Stimulated activated CD8-positive, alpha-beta memory T cell treated with anti-CD3 and anti-CD28 coated beads, Interleukin-12 subunit alpha, Interleukin-12 subunit beta, amount 100 ng/mL, for 24 hours (primary cell): ENCODE measurements around the gene IL6ST.
"Not testable (repeated sequence)": the region's sequence is repeated elsewhere in the genome, so short reads cannot be mapped to it uniquely, and the experiment has no call there.

Experiments
- DNase-seq: peaks from one replicate; pipeline ENCODE4 v3.0.0-alpha.2; 2020; ENCODE audit errors: extremely low read depth

Gene IL6ST

DNA sequence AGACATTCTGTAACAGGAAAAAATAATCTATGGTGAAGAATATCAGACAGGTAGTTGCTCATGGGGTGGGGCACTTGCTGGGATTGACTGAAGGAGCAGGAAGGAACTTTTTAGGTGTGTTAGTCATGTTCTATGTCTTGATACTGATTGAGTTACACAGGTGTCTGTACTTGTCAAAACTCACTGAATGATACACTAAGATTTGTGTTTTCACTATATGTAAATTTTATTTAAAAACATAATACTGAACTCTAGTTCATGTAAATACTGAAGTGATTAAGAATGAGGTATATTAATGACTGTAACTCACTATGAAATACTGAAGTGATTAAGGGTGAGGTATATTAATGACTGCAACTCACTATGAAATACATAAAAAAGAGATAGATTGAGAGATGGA is 28.5 kb downstream of the IL6ST start:
- DNase-seq: no peak

DNA sequence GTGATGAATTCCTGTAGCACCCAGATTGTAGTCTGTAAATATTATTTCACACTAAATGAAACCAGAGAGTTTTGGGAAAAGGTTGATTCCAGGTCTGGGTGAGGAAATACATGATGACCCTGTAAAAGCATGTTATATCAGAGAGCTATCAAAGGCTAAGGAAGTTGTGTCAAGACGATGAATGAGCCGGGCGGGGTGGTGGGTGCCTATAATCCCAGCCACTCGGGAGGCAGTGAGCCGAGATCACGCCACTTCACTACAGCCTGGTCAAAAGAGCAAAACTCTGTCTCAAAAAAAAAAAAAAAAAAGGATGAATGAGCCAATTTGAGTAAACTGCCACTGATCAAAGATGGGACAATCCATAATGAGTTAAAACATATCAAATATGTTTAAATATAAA is 29.2 kb downstream of the IL6ST start:
- no peak for DNase-seq

DNA sequence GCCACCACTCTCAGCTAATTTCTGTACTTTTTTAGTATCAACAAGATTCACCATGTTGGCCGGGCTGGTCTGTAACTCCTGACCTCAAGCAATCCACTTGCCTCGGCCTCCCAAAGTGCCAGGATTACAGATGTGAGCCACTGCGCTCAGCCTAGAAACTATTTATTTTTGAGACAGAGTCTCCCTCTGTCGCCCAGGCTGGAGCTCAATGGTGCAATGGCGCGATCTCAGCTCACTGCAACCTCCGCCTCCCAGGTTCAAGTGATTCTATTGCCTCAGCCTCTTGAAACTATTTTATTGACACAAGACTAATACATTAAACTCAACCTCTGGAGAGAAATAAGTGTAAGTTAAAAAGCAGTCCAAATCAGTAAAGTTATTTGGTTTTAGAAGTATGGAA is 34.0 kb downstream of the IL6ST start:
- no peak for DNase-seq

DNA sequence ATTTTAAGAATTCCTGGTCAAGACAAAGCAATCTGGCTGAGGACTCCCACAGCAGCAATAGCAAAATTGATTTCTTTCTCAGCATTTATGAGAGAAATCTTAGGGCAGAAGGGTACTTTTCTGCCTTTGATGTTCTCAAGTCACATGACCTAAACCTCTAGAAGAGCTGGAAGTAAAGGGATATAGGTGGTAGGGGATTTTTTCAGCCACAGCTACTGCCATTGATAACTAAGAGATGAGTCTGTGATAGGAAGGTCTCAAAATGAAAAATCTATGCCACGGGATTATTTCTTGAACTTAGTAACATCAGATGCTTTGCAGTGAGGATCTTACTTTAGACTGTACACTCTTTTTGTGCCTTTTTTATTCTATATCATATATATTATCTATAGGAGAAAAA is 35.6 kb downstream of the IL6ST start:
- DNase-seq: no peak

DNA sequence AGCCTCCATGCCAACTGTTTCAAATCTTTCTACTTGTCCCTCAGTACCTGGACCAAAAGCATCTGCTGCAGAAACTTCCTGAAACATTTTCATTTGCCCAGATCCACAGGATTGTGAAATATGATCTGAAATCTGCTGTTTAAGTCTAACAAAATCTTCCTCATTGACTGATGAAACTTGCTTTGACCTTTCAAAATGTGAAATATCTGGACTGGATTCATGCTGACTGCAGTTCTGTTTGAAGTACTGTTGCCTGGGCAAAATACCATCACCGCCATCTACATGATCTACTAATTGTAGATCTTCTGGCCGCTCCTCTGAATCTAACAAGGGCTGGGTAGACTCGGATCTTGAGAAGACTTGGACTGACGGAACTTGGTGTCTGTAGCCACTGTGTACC is 53.6 kb downstream of the IL6ST start:
- not testable (repeated sequence) for DNase-seq

DNA sequence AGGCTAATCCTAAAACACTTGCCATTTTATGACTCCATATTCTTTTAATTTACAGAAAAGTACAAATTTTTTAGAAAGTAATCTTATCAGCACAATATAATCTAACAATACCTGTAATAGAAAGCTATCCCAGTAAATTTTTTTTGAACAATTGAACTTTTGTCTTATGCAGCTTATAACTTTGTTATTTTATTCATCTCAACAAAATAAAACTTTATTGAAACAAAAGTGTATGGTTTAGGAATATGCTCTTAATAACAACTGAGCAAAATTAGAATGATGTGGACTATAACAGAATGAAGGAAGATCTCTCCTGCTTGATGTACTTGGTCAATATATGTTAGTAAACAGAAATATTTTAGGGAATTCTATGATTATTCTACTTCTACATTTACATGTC is 57.2 kb downstream of the IL6ST start:
- DNase-seq: not testable (repeated sequence)

DNA sequence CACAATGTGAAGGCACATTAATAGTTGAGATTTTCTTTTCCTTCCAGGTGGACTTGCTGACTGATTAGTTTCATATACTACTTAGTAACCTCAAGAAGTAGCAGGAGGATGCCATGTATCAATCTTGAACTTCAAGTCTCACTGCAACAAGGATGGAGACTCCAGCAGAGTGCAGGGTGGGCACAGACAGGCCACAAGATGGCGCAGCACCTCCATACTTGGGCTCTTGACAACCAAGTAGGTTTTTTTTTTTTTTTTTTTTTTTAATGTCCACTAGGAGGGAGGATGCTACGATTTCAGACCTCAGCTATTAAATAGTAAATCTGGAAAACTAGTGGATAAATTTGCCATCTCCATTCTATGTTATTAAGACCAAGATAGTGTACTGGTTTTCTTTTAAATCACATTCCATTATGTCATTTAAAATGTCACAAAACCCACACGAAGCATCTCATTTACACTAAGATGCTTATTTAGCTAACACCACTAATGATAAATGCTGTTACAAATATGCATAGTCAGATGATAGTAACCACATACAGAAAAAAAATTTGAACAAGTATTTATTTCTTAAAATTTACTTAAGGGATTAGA is 58.6 kb downstream of the IL6ST start:
- DNase-seq: peak; percentile 25

DNA sequence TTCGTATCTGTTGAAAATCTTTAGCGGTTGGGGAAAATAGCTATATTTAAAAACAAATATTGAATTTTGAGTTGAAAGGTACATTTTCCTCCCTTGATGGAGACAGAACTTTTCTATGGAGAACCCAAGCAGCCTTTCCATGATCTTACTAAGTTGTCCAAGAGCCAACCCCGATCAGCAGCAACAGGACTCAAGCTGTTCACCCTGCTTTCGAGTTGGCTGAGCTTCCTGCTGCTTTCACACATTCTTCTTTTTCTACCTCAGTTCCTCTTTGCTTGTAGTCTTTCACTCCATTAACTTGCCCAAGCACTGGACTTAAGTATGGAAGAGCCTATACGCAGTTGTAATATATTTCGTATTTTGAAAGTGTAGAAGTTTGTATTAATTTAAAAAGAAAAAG is 59.4 kb downstream of the IL6ST start:
- DNase-seq: no peak

DNA sequence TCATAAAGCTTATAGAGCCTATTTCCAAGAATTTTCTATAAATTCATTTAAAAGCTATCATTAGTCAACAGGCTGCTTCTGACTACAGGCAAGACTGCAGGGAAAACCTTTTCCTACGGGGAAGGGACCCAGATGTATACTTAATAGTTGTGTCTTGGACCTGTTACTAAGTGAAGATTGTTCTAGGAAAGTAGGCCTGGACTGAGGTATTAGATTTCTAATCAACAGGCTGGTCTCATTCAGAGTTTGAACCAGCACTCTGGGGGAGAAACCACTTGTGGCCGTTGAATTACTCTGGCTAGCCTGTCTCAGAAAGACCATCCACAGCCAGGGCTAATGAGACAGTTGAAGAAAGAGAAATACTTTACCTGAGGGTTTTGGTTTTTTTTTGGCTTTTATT is 60.0 kb downstream of the IL6ST start:
- DNase-seq: no peak

DNA sequence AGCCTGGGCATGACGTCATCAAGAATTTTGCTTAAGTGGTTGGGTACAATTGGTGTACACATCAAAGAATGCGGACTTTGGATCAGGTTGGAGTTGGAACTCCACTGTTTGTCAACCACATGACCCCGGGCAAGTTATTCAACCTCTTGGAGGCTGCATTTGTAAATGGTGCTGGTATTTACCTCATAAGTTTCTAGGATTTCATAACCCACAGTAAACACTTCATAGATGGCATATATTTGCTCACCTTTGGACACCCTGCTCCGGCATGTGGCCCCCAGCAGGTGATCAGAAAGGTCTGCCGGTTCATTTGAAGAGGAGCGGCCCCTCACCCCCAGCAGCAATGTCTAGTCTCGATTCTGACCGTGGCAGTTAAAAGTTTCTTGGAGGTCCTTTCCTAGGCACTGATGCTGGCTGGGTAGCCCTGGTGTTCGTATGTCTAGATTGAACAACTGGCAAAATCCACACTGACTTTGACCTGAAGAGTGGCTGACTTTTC is 60.6 kb downstream of the IL6ST start:
- no peak for DNase-seq

DNA sequence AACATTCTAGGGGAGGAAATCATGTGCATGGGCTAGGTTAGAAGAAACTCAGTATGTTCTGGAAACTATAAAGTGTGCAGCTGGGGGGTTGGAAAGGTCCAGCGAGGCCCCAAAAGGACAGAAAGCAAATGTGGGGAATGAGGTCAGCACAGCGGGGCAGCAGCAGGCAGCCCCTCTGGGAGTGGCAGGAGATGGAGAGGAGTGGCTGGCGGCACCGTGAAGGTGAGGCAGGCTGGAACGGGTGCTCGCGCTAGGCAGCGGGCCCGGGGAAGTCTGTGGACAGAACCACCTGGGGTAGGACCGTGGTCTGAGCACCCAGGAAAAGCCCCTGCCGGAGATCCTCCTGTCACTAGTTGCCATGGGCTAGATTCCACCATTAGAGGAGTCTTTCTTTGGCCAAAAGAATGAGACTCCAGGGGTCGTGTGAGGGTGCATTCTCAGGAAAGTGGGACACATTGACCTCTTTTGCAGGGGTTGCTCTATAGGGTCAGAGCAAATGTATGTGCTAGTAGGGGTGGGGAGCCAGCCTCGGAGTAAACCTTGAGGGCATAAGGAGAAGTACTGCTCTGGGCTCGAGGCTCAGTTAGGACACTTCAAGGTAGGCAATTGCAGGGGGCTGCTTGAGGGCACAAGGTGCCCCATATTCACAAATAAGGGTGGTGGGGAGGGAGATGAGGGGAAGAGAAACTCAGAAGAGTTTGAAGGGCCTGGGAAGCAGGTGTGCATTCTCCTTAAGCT is 61.2 kb downstream of the IL6ST start:
- DNase-seq: no peak

DNA sequence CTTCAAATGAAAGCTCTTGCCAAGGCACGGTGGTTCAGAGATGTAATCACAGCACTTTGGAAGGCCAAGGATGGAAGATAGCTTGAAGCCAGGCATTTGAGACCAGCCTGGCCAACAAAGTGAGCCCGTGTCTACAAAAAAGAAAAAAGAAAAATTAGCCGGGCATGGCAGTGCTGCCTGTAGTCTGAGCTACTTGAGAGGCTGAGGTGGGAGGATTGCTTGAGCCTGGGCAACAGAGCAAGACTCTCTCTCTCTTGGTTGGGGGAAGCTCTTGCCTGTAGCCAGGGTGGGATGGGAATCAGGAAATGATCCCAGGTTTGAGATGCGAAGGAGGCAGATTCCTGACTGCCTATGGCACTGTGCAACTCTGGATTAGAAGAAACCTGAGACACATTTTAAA is 62.1 kb downstream of the IL6ST start:
- DNase-seq: no peak

DNA sequence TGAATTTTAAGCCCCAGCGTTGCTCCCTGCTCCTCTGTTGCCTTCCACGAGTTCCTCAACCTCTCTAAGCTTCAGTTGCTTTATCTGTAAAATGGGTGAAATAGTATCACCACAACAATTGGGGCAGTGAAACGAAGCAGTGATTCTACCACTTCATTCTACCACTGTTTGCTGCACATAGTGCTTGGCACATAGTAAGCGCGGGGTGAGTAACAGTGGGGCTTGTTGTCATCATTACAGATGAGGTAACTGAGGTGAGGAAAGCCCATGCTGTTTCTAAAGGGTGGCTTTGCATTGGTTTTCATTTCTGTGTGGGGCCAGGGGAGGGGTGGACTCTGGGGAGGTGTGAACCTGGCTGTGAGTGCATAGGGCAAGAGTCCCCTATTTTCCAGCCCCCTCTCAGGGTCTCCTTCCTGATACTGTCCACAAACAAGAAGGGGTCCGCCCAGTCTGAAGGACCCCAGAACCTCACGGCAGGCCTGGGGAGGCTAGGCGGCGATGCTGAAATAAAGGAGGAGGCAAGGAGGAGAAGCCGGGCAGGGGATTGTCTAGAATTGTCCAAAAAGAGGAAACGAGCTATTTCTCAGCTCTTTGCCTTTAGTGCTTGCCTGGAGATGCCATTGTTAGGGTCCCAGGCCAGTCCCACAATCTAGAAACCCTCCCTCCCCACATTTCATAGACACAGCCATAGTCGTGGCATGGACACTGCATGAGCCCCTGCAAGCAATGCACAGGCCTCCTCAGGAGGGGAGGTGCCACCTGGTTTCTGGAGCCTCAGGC is 65.6 kb downstream of the IL6ST start:
- DNase-seq: no peak

DNA sequence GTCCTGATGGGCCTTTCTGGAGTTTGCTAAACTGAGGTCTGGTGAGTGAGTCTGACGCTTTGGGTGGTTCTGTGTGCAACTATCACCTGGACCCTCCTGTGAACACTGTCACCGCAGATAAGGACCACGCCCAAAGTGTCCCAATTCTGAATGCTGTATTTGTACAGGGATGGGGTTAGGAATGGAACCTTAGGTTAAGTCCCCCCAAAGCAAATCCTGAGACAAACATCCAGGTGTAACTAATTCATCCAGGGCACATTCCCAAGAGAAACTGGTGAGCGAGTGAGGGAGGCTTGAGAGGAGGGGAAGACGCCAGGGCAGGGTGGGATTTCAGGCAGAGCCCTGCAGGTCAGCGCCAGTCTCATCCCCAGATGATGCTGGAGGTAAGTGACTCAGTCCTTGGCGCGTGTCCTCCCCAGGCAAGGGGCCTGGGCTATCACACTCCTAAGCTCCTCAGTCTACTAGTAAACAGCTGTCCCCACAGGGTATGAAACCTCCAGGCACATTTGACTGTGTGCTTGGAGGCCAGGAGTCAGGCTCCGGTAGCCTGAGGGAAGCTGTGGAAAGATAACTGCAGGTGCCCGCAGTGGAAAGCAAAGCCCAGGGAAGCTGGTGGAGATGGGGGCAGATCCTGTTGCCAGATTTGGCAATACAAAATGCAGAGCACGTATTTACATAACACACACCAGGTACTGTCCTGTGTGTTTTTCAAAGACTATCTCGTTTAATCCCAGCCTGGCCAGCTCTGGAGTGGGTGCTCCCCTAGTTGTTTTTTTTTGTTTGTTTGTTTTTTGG is 66.7 kb downstream of the IL6ST start:
- no peak for DNase-seq

DNA sequence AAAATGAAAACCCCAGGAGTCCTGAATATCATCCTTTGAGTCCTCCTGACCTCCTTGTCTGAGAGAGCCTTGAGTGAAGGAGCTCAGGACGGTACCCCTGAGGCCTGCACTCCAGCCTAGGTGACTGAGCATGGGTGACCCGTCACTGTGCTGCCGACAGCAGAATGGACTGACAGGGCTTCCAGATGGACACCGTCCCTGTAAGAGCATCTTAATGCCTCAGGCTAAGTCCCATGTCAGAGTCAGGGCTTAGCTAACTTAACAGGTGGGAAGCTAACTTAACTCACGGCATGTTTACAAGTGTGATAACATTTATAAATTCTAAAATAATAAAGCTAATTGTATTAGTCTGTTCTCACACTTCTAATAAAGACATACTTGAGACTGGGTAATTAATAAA is 68.3 kb downstream of the IL6ST start:
- DNase-seq: no peak

DNA sequence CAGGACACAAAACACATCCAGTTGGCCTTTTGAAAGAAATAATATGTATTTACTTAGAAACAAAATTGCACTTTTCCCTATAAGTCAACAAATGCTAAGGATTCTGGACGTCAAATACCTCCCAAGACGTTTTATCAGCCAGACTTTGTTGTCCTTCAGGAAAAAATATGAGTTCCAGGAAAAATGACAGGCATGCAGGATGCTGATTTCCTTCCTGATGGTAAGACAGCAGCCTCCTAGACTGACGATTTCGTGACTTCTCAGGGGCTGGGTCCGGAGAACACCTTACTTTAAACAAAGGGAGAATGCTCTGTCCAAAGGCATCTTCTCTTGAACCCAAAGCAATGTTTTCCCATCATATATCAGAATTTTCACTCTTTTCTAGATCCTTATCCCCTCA is 69.1 kb downstream of the IL6ST start:
- no peak for DNase-seq

DNA sequence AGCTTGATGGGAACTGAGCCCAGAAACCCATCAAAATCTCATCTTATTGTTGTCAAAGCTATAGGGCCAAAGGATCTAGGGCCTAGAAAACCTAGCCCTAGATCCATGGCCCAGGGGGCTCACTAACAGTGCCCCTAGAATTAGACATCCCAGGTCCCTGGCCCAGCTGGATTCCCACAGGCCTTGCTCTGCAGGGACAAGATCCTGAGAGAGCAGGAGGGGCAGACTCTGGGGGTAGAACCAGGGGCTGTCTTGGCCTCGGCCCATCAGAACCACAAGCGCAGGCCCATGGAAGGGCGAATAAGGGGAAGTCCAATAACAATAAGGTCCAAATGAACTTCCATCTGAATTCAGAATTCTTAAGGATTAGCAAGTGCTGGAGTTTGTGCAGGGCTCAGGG is 69.6 kb downstream of the IL6ST start:
- no peak for DNase-seq

DNA sequence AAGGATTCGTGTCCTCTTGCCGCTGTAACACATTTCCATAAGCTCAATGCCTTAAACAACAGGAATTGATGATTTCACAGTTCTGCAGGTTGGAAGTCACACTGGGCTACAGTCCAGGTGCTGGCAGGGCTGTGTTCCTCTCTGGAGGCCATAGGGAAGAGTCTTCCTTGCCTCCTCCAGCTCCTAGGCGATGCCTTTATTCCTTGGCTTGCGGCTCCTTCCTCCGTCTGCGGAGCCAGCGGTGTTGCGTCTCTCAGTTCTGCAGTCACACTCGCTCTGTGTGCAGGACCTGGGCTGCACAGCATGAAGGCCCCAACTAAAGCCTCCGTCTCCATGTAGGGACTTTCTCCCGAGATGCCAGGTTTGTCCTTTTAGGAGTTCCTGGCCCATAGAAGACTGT is 70.0 kb downstream of the IL6ST start:
- no peak for DNase-seq

DNA sequence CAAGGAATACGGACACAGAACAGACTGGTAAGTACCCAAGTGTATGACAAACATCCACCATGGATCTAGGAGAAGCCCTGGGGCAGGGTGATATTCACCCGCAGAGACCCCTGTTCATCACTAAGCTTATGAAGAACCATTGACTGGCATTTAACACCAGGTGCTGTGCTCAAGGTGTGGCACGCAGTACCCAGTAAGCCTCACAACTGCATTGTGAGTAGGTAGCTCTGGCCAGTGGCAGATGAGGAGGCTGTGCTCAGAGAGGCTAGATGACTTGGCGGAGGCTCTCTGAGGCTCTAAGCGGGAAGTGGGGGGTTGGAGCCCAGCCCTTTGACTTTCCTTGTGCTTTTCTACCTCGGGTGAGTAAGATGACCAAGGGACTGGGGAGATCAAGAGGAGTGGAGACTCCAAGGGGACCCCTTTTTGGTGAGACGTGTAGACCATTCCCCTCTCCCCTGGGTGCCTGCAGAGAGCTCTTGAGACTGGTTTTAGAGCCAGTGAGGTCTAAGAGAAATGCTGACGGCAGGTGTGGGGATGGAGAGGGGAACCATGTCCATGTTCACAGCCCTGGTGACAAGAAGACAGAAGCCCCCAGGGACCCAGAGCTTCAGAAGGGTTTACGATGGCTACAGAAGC is 70.8 kb downstream of the IL6ST start:
- no peak for DNase-seq

DNA sequence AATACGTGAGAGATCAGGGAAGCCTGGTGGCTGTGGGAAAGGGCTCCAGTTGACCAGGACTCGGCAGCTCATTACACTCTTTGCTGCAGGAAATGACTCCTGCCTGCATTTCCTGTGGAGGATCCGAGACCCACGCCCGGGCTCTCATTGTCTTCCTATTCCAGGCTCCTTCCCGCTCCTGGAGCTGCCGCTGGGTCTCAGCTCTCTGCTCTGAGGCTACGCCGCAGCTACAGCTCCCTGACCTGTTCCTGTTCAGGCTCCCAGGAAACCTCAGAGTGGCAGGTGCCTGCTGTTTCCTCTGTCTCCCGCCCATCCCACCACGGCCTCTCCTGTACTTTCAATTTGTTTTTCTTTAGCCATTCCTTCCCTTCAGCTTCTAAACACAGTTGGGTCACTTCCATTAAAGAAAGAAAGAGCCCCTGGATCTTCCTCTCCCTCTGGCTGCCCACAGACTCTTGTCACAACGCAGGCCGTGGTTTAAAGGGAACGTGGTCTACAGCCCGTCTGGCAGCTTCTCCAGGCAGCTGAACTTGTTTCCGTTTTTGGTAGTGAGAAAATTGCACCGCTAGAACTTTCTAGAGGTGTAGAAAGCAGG is 71.5 kb downstream of the IL6ST start:
- no peak for DNase-seq

DNA sequence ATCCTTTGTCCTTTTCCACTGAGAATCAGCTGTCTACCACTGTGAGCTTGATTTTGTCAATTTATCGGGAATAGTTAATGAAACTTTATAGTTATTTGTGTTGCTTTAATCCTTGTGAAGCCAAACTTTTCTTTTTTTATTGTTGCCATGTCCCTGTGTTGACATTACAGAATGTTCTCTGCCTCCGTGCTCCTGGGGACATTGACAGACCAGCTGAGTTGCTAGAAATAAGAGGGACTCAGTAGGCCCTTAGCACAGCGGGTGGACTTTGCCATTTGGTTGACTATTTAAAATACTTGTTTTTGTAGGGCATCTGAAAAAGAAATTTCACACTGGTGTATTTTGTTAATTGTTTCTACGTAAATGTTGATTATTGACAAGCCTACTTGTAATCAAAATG is 73.1 kb downstream of the IL6ST start:
- DNase-seq: no peak
